Body of pancreas (tissue), 4 donors: ENCODE results near the gene ERC2.

Source experiments
- CTCF ChIP-seq, 7 experiments: fragments of 450-650 bp in 4 of 7; fragments of 200-600 bp in 3 of 7; sonication (generic) in 3 of 7; IDR thresholded peaks; one replicate each; pipeline ENCODE4 v1.5.1; 2016 to 2019; ENCODE audit warnings: antibody characterized with exemption in 7 of 7
- POLR2A ChIP-seq, 3 donors: fragments of 450-650 bp; IDR thresholded peaks; one replicate each; pipeline ENCODE4 v1.6.1; 2016; ENCODE audit warnings: antibody characterized with exemption in 3 of 3, mild to moderate bottlenecking in 2 of 3

- TF ChIP-seq POLR2A (IDR thresholded peaks at IDR 0.05) (no peak), CTCF (IDR thresholded peaks at IDR 0.05) (no peak)
These were observed 199.5 kb downstream of the ERC2 start for GRCh38 chr3:56268616-56269383.
